Fibroblast of mammary gland (primary cell): ENCODE data around the gene CBLN3.
"Not testable (repeated sequence)": the region's sequence is repeated elsewhere in the genome, so short reads cannot be mapped to it uniquely, and the experiment has no call there.

Experiments used
- DNase-seq: peaks from one replicate; pipeline ENCODE4 v3.0.0-alpha.2; 2010; ENCODE audit warnings: low read depth
- H3K4me3 ChIP-seq: 2 replicates; pipeline ENCODE4 v1.5.1; 2011; ENCODE audit warnings: low read depth, mild to moderate bottlenecking, low read length, moderate library complexity; ENCODE audit not compliant: control insufficient read depth
- TF ChIP-seq, protein P1 (sequence below): conservative IDR thresholded peaks from 2 replicates; pipeline ENCODE4 v1.5.1; 2011; ENCODE audit warnings: low read depth, low read length, inconsistent platforms; ENCODE audit not compliant: control insufficient read depth, insufficient read depth

CBLN3 gene

DNA sequence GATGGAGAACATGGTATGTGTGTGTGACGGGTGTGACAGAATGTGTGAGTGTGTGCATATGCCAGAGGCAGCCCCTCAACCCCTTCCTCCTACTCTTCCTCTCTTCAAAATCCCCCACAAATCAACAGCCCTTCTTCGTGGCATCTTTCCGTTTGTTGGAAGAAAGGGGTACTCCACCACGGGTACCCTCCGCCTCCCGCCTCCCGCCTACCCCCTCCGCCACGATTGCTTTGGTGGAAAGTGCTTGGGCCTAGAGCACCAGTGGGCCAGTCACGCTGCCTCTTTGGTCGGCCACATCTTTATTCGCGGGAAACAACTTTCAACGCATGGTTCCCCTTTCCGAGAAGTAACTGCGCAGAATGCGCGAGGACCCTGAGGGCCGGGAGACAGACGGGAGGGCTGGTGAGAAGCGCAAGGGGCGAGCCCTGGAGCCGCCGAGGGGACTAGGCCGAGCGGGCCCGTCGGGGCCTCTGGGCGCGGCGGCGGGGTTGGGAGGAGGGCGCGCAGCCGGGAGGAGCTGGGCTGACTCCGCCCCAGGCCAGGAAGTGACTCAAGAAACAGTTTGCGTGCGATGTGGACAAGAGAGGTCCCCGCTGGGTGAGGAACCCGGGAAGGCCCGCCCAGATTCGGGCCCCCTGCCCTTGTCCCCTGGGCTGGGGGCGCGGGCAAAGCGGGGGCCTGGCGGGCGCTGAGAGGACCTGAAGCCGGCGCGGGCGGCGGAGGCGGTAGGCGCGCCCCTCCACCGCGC is at the start of gene CBLN3, which contains the start of gene KHNYN:
TSS of gene CBLN3 (minus strand) at position 274 of the 748 bp plus-strand sequence. CDS start 614 bp downstream, outside the sequence.
TSS of gene KHNYN (plus strand) at position 560 of the 748 bp plus-strand sequence. CDS start 777 bp downstream, outside the sequence.
- peak; percentile 91 for DNase-seq
- TF ChIP-seq, protein P1, sequence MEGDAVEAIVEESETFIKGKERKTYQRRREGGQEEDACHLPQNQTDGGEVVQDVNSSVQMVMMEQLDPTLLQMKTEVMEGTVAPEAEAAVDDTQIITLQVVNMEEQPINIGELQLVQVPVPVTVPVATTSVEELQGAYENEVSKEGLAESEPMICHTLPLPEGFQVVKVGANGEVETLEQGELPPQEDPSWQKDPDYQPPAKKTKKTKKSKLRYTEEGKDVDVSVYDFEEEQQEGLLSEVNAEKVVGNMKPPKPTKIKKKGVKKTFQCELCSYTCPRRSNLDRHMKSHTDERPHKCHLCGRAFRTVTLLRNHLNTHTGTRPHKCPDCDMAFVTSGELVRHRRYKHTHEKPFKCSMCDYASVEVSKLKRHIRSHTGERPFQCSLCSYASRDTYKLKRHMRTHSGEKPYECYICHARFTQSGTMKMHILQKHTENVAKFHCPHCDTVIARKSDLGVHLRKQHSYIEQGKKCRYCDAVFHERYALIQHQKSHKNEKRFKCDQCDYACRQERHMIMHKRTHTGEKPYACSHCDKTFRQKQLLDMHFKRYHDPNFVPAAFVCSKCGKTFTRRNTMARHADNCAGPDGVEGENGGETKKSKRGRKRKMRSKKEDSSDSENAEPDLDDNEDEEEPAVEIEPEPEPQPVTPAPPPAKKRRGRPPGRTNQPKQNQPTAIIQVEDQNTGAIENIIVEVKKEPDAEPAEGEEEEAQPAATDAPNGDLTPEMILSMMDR = no peak
- peak within 1 kb of the TSS; percentile 89 for H3K4me3 ChIP-seq

DNA sequence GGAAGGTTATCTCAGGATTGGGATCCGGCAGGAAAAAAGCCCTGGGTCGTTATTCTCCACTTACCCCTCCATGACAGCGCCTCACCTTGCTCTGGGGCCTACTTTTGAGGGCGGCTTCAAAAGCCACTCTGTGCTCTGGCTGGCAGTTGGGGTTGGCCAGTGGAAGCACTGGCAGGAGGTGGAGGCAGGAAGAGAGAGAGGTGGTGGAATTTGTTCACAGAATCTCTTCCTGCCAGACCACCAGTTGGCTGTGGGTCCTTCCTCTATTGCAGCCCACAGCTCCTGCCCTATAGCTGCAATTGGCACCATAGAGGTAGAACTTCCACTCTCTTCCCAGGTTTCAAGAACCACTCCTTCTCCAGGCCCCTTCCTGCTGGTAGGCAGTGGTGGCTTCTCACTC is 45.8 kb upstream of the CBLN3 start:
- no peak overlapping the region for H3K4me3 ChIP-seq
- no peak for DNase-seq
- TF ChIP-seq, protein P1 = no peak

DNA sequence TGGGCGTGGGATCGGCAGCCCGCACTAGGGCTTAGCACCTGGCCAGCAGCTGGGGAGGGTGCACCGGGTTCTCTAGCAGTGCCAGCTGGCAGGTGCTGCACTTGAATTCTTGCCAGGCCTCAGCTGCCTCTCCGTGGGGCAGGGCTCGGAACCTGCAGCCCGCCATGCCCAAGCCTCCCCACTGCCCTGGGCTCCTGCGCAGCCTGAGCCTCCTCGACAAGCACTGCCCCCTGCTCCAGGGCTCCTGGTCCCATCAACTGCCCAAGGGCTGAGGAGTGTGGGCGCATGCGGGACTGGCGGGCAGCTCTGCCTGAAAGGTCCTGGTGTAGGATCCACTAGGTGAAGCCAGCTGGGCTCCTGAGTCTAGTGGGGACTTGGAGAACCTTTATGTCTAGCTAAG is 43.7 kb upstream of the CBLN3 start:
- TF ChIP-seq, protein P1 = no peak
- H3K4me3 ChIP-seq = no peak overlapping the region
- no peak for DNase-seq

DNA sequence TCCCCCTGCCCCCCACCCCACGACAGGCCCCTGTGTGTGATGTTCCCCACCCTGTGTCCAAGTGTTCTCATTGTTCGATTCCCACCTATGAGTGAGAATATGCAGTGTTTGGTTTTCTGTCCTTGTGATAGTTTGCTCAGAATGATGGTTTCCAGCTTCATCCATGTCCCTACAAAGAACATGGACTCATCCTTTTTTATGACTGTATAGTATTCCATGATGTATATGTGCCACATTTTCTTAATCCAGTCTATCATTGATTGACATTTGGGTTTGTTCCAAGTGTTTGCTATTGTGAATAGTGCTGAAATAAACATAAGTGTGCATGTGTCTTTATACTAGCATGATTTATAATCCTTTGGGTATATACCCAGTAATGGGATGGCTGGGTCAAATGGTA is 41.0 kb upstream of the CBLN3 start:
- not testable (repeated sequence) for DNase-seq, H3K4me3 ChIP-seq

DNA sequence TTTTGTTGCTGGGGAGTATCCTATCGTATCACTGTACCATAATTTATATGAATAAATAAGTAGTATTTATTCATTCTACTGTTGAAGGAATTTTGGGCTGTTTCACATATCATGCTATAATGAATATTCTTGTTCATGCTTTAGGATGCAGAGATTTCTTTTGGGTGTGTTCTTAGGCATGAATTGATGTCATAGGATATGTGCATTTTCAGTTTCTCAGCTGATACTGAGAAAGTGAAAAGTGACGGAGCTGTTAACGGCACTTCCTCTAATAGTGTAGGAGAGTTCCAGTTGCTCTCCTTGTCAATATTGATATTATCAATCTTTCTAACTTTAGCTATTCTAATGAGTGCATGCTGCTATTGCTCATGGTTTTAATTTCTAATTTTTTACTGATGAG is 36.3 kb upstream of the CBLN3 start:
- TF ChIP-seq, protein P1 = no peak
- no peak overlapping the region for H3K4me3 ChIP-seq
- DNase-seq = no peak

DNA sequence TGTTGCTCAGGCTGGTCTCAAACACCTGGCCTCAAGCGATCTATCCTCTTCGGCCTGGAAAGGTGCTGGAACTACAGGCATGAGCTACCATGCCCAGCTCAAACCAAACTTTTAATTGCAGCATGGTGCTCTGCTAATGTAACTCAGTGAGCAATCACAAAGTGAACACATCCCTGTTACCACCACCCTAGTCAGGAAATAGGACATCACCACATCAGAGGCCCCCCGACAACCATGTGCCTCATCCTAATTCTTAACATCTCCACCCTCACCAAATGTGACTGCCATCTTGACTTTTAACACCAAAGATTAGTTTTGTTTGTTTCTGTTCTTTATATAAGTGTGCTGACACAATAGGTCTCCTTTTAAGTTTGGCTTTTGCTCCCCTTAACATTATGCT is 35.9 kb upstream of the CBLN3 start:
- H3K4me3 ChIP-seq = no peak overlapping the region
- DNase-seq = no peak
- TF ChIP-seq, protein P1 = no peak

DNA sequence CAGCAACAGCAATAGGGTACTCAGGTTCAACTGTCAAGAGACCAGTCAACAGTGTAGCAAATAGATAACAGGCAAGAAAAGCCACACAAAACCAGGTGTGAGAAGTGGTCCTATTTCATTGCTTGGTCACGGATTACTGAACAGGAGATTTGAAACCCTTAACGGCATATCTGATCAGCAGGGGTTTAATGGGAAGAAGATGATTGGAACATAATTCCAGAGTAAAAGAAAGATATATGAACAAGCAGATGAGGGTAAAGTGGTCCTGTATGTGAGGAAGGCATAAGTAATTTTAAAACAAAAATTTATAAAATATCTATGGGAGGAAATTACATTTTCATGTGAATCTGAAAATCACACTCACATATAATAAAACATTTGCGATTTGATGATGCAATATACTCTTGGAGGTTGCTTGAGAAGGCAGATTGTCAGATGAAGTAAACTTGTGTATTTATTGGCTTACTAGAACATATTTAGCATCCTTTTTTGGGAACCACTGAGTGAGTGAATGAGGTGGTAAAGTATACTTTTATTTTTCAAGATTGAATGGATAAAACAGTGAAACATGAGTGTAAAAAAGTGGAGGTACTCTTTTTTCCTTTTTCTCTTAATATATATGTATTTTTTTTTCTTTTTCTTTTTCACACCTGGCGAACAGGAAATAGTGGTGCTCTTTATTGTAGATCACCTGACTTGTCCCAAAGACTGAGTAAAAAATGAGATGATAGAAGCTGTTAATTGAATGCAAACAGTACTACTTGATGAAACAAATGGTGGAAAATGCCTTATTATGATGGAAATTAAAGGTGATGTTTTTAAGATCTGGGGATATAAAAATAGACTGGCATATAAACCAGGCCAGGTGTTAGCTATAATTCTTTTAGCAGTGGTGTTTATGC is 34.7 kb upstream of the CBLN3 start:
- TF ChIP-seq, protein P1 = no peak
- H3K4me3 ChIP-seq = no peak overlapping the region
- no peak for DNase-seq
